HG02571 (cell line): Measurements from ENCODE around the gene MNDA.
"Not testable (repeated sequence)": the region's sequence is repeated elsewhere in the genome, so short reads cannot be mapped to it uniquely, and the experiment has no call there.

ENCODE experiments used
- ATAC-seq: cut with Tn5 transposase; IDR thresholded peaks from one replicate; pipeline ENCODE4 v1.9.1; 2021; ENCODE audit warnings: mild to moderate bottlenecking, moderate library complexity; ENCODE audit not compliant: unreplicated experiment

MNDA gene

GRCh38 chr1:158836038-158836437 is 4.9 kb downstream of the MNDA start:
- ATAC-seq, result no peak

GRCh38 chr1:158838660-158839059 is 7.5 kb downstream of the MNDA start:
- no peak for ATAC-seq

- ATAC-seq, result no peak
Measured at GRCh38 chr1:158839566-158839965, 8.4 kb downstream of the MNDA start.

DNA sequence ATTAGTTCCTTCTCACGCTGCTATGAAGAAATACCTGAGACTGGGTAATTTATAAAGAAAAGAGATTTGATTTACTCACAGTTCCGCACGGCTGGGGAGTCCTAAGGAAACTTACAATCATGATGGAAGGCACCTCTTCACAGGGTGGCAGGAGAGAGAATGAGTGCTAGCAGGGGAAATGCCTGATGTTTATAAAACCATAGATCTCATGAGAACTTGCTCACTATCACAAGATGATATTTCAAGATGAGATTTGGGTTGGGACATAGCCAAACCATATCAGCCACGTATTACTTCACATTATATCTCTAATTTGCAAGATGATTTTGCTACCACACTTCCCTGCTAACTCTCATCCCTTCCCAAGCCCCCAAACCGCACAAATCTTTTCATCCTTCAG is 9.1 kb downstream of the MNDA start:
- ATAC-seq, result no peak

- ATAC-seq, result no peak
Measured at GRCh38 chr1:158864595-158864994, 33.4 kb downstream of the MNDA start.

- ATAC-seq, result not testable (repeated sequence)
Measured at GRCh38 chr1:158870438-158870837, 39.3 kb downstream of the MNDA start.

- no peak for ATAC-seq
Measured at GRCh38 chr1:158873141-158873540, 42.0 kb downstream of the MNDA start.

DNA sequence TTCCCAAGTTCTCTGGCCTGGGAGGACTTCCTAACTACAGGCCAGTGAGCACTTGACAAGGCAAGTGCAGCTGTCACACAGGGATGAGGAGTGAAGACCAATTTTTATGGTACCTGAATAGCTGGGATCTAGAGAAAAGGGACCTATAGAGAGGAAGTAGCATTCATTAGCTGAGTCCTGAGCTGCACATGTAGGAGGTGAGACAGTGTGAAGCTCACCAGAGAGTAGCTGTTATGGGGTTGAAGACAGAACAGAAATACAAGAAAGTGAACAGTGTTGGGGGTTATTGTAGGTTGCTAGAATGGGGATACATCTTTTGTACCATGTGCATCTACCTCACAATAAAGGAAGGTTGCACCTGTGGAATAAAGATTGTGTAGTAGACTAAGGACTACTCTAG is 62.5 kb downstream of the MNDA start:
- ATAC-seq, result no peak

GRCh38 chr1:158898722-158899121 is 67.6 kb downstream of the MNDA start:
- ATAC-seq, result no peak
